ENCODE data around the gene SLC1A4. TPM values are rescaled to one million over a fixed set of nuclear protein-coding genes. Genes with fewer than 3 reads are reported as not detected.
"Not testable (repeated sequence)": the region's sequence is repeated elsewhere in the genome, so short reads cannot be mapped to it uniquely, and the experiment has no call there.

Gene SLC1A4
- total RNA-seq, 1 donor from 2014 or later: 19.5 TPM

DNA sequence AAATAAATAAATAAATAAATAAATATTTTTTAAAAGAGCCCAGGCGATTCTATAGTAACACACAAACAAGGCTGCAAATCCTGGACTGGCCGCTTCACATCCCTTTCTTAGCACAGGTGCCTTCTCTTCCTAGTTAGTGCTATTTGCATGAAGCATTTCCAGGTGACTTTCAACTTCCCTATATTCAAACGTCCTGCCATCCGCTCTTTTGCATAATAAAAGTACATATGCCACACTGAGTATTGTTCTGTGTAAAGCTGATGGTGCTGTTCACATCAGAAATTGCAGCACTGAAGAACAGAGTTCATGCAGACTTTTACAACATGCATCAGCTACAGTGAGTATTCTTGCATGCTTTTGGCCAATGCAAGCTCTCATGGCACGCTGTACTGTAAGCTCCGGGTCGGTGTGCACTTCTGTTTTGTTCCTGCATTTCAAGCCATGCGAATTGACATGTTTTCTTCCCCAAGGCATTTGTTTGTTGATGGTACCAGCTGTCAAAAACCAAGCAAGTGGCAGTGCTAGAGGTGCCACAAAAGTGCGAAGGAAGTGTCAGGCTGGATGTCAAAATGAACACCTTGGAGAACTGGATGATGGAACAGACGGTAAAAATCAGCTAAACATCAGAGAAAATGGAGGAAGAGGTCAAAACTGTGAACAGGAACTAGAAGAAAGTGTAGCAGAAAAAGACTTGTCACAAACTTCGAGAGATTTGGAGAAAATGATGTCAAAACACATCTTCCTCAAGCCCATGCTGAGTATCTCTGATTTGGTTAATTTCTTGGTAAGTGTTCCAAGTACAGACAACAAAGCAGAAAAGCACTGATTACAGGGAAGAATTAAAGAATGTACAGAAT lies 41.5 kb downstream of the SLC1A4 start:
- H3K4me1 ChIP-seq: peaks cover 0 to 7% of the 10 kb centered on the region in 2 donors
- no peak overlapping the region for H3K27ac ChIP-seq
- H3K27me3 ChIP-seq: no peaks in the 10 kb centered on the region
- H3K4me3 ChIP-seq: no peak overlapping the region
- intact Hi-C loops (cut with DNase I): no loop called here
- no peaks in the 10 kb centered on the region for H3K36me3 ChIP-seq
- TF ChIP-seq, protein P1, sequence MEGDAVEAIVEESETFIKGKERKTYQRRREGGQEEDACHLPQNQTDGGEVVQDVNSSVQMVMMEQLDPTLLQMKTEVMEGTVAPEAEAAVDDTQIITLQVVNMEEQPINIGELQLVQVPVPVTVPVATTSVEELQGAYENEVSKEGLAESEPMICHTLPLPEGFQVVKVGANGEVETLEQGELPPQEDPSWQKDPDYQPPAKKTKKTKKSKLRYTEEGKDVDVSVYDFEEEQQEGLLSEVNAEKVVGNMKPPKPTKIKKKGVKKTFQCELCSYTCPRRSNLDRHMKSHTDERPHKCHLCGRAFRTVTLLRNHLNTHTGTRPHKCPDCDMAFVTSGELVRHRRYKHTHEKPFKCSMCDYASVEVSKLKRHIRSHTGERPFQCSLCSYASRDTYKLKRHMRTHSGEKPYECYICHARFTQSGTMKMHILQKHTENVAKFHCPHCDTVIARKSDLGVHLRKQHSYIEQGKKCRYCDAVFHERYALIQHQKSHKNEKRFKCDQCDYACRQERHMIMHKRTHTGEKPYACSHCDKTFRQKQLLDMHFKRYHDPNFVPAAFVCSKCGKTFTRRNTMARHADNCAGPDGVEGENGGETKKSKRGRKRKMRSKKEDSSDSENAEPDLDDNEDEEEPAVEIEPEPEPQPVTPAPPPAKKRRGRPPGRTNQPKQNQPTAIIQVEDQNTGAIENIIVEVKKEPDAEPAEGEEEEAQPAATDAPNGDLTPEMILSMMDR (IDR thresholded peaks at IDR 0.05): no peak
- no peak for DNase-seq (ENCODE audit: low spot score in 2 of 2)
- no peaks in the 10 kb centered on the region for H3K9me3 ChIP-seq

DNA sequence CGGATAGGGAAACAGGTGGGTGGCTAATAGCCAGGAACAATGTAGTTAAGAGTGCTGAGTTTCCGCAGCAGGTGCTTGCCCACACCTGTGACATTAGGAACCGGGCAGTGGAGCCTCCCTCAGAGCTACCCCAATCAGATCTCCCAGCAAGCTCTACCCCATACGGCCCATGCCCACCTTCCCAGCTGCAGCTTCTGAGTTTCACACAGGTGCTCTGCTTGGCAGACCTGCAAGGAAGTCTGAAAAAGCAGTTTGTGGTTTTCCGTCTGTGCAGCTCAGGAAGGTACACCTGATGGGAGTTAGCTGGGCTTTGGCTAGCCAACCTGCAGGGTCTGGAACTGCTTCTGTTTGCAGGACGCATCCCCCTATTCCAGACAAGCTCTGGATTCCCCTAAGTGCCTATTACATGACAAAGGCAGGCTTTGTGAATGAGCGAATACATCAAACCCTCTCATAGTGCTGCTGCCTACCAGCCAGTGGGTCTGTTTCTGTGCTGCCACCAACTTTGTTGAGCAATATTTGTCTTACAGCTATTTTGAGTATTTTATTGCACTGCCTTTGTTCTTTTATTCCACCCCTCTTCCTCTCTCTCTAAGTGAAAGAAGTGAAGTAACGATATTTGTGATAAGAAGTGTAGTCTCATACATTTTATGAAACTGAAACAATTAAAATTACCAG lies 42.3 kb downstream of the SLC1A4 start:
- H3K9me3 ChIP-seq: no peaks in the 10 kb centered on the region
- no peaks in the 10 kb centered on the region for H3K27me3 ChIP-seq
- DNase-seq (ENCODE audit: low spot score in 2 of 2): no peak
- intact Hi-C loops (cut with DNase I): no loop called here
- no peak overlapping the region for H3K27ac ChIP-seq
- peaks cover 0 to 7% of the 10 kb centered on the region in 2 donors for H3K4me1 ChIP-seq
- no peak overlapping the region for H3K4me3 ChIP-seq
- TF ChIP-seq, protein P1 (IDR thresholded peaks at IDR 0.05): no peak
- no peaks in the 10 kb centered on the region for H3K36me3 ChIP-seq

DNA sequence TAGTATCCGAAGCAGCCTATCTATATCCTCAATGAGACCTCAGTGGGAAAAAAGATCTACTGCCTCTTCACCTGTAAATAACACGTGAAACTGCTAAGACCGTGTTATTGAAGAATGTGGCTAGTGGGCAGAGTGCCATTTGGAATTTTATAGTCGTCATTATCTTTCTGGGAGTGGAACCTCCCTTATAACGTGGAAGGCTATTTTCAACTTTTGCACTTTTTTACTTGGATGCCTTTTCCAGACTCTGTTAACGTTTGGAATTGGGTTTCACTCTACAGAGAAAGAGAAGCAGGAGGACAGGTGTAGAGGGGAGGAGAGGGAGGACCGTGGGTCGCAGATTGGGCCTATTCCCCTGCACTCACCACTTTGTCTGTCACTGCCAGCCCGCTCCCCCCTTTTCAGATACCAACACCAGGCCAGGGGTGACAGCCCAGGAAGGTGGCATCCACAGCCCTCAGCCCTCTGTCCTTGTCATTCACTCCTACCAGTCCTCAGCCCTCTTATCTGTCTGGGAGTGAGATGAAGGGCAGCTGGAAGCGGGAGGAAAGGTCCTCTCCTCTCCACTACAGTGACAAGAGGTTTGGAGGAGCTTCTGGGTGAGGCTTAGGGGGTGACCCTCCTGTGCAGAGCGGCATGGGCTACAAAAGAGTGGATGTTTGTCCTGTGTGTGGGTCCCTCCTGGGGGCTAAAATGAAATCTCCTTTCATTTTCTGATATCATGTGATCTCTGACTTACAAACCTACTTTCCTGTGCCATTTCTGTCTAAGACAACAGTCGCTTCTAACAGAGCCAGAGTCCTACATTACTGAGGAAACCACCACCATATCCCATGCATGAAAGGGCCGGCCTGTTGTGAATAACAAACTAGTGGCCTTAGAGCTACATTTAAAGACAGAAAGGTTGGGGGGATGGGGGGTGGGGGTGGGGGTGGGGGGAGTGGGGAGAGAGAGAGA lies 43.1 kb downstream of the SLC1A4 start:
- TF ChIP-seq, protein P1 (IDR thresholded peaks at IDR 0.05): no peak
- Histone ChIP-seq H3K4me3 (no peak overlapping the region), H3K27me3 (no peaks in the 10 kb centered on the region), H3K36me3 (no peaks in the 10 kb centered on the region), H3K9me3 (no peaks in the 10 kb centered on the region), H3K27ac (no peak overlapping the region), H3K4me1 (peaks cover 0 to 7% of the 10 kb centered on the region in 2 donors)
- no peak for DNase-seq (ENCODE audit: low spot score in 2 of 2)
- intact Hi-C loops (cut with DNase I): no loop called here

DNA sequence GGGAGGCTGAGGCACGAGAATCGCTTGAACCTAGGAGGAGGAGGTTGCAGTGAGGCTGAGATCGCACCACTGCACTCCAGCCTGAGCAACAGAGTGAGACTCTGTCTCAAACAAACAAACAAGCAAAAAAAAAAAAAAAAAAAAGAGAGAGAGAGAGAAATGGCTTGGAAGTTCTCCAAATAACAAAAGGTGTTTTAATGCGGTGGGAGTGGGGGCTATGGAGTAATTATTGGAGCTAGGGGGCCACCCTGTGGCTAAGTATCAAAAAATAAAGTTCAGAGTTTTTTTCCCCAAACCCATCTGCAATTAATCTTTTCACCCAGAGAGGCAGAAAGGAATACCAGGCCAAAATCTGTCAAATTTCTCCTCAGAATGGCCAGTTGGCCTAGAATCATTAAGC lies 44.0 kb downstream of the SLC1A4 start:
- Histone ChIP-seq H3K36me3 (no peaks in the 10 kb centered on the region), H3K27ac (no peak overlapping the region), H3K4me1 (peaks cover 0 to 7% of the 10 kb centered on the region in 2 donors), H3K27me3 (no peaks in the 10 kb centered on the region), H3K9me3 (no peaks in the 10 kb centered on the region), H3K4me3 (no peak overlapping the region)
- TF ChIP-seq, protein P1 (IDR thresholded peaks at IDR 0.05): peak in 1 of 3 experiments; percentile 4
- intact Hi-C loops (cut with DNase I): no loop called here
- DNase-seq (ENCODE audit: low spot score in 2 of 2): no peak

DNA sequence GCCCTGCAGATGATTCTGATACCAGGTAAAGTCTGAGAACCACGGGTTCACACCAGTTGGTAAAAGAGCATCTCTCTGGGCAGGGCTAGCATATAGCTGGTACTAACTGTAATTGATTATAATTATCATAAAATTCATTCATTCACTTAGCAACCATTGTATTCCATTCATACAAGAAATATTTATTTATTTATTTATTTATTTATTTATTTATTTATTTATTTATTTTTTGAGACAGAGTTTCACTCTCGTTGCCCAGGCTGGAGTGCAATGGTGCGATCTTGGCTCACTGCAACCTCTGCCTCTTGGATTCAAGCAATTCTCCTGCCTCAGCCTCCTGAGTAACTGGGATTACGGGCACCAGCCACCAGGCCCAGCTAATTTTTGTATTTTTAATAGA lies 44.5 kb downstream of the SLC1A4 start:
- intact Hi-C loops (cut with DNase I); H3K4me1 ChIP-seq; H3K36me3 ChIP-seq; H3K27ac ChIP-seq; DNase-seq (ENCODE audit: low spot score in 2 of 2); H3K4me3 ChIP-seq; H3K9me3 ChIP-seq; H3K27me3 ChIP-seq: not testable (repeated sequence)
